ENCODE results near the gene ZNF438. TPM values are rescaled to one million over a fixed set of nuclear protein-coding genes. Genes with fewer than 3 reads are reported as not detected.

ZNF438 gene
- total RNA-seq, 1 experiment from 2014 or later, result 2.0 TPM

DNA sequence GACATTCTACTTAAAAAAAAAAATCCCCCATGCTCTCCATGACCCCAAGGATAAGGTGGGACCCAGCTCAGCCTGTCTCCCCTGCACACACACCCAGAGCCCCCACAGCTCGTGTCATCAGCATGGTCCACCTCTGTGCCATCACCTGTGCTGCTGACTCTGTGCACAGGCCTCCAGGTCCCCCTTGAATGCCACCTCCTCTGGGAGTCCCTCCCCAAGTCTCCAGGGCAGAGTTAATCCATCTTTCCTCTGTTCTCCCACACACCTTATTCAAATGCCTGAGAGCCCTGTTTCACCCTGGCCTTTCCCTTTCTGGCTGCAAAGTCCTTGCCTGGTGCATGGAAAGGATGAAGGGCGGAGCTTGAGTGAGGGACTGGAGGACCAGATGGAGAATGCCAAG lies 208.0 kb downstream of the ZNF438 start:
- no TSS peak for BruUV-seq (replicated peaks)
- Histone ChIP-seq H3K36me3 (ENCODE audit: control insufficient read depth, insufficient read depth, low read length) (no peaks in the 10 kb centered on the region), H3K9me3 (ENCODE audit: control insufficient read depth, insufficient read depth, low read depth, low read length) (no peaks in the 10 kb centered on the region), H3K4me1 (ENCODE audit: control insufficient read depth, insufficient read depth, low read length) (no peaks in the 10 kb centered on the region), H3K4me3 (ENCODE audit: low read depth in 2 of 2, low read length in 2 of 2) (no peak overlapping the region), H3K27me3 (ENCODE audit: control insufficient read depth, insufficient read depth, low read length) (no peaks in the 10 kb centered on the region), H3K27ac (ENCODE audit: low read length) (no peak overlapping the region)
- DNase-seq (ENCODE audit: low read depth, low spot score) (no peak), ATAC-seq (no peak)
- intact Hi-C loops (cut with micrococcal nuclease; ENCODE audit: unreplicated experiment), result loop anchor here (5.0 kb wide), 1 partner anchor 239 kb away; no protein-coding TSS in a partner anchor
- in situ Hi-C loops (cut with HindIII; ENCODE audit: low pct_unique_long_range_greater_than_20kb, low sequenced_read_pairs), result no loop called here
- ChIA-PET POLR2A (no interaction called here), CTCF (no interaction called here)
- TF ChIP-seq REST (IDR thresholded peaks at IDR 0.05; ENCODE audit: insufficient read depth in 1 of 2, low read depth in 2 of 2, low read length in 1 of 2) (no peak), SIN3A (IDR thresholded peaks at IDR 0.05; ENCODE audit: borderline replicate concordance, insufficient read depth, low read depth, low read length) (no peak), CTCF (IDR thresholded peaks at IDR 0.05) (no peak), TCF7L2 (IDR thresholded peaks at IDR 0.05; ENCODE audit: low read depth, low read length) (no peak), POLR2AphosphoS5 (IDR thresholded peaks at IDR 0.05; ENCODE audit: low read depth, low read length) (no peak)

DNA sequence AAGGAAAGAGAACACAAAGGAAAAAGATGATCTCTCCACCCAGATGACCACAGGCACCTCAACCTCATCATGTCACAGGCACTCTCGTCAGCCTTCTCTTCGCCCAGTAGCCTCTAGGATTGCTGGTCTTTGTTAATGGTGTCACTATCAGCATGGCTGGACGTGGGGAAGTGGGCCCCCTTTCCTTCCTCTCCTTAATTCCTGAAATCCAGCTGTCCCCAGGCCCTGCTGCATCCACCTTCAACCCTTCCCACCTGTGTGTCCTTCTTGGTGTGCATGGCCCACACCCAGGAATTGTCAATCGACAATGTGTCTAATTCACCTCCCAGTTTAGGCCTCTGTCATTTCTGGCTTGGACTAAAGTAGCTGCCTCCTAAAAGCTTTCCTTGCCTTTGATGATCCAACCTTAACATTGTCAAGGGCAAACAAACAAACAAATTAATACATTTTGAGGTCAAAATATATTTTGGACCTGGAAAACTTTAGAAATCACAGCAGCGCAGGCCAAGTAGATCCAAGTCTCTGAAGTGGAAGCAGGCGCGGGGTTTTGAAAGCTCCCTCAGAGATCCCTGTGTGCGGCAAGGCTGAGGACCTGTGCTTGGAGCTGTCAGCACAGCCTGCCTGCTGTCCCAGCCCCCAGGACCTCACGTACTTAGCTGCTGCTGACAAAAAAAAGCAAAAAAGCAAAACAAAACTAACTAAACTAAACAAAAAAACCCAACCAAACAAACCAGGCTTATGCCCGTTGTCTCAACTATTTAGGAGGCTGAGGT lies 208.8 kb downstream of the ZNF438 start:
- no TSS peak for BruUV-seq (replicated peaks)
- ChIA-PET POLR2A (no interaction called here), CTCF (no interaction called here)
- TF ChIP-seq TCF7L2 (IDR thresholded peaks at IDR 0.05; ENCODE audit: low read depth, low read length), result no peak
- no peak for TF ChIP-seq POLR2AphosphoS5 (IDR thresholded peaks at IDR 0.05; ENCODE audit: low read depth, low read length)
- no peak for TF ChIP-seq SIN3A (IDR thresholded peaks at IDR 0.05; ENCODE audit: borderline replicate concordance, insufficient read depth, low read depth, low read length)
- no peak for TF ChIP-seq CTCF (IDR thresholded peaks at IDR 0.05)
- no peak for TF ChIP-seq REST (IDR thresholded peaks at IDR 0.05; ENCODE audit: insufficient read depth in 1 of 2, low read depth in 2 of 2, low read length in 1 of 2)
- H3K4me1 ChIP-seq (ENCODE audit: control insufficient read depth, insufficient read depth, low read length), result no peaks in the 10 kb centered on the region
- no peak for ATAC-seq
- no peaks in the 10 kb centered on the region for H3K9me3 ChIP-seq (ENCODE audit: control insufficient read depth, insufficient read depth, low read depth, low read length)
- in situ Hi-C loops (cut with HindIII; ENCODE audit: low pct_unique_long_range_greater_than_20kb, low sequenced_read_pairs), result no loop called here
- H3K36me3 ChIP-seq (ENCODE audit: control insufficient read depth, insufficient read depth, low read length), result no peaks in the 10 kb centered on the region
- DNase-seq (ENCODE audit: low read depth, low spot score), result no peak
- no peaks in the 10 kb centered on the region for H3K27me3 ChIP-seq (ENCODE audit: control insufficient read depth, insufficient read depth, low read length)
- H3K27ac ChIP-seq (ENCODE audit: low read length), result no peak overlapping the region
- intact Hi-C loops (cut with micrococcal nuclease; ENCODE audit: unreplicated experiment), result loop anchor here (5.0 kb wide), 1 partner anchor 239 kb away; no protein-coding TSS in a partner anchor
- no peak overlapping the region for H3K4me3 ChIP-seq (ENCODE audit: low read depth in 2 of 2, low read length in 2 of 2)

All from Panc1 (cell line).